Measurements from ENCODE around the gene YWHAE.
"Not testable (repeated sequence)": the region's sequence is repeated elsewhere in the genome, so short reads cannot be mapped to it uniquely, and the experiment has no call there.

The YWHAE gene

GRCh38 chr17:1414001-1414574 lies 14.1 kb upstream of the YWHAE start:
- TF ChIP-seq TAF1 (IDR thresholded peaks at IDR 0.05; ENCODE audit: low read depth, low read length) (no peak), PAX5 (IDR thresholded peaks at IDR 0.05; ENCODE audit: insufficient read depth, low read length, severe bottlenecking) (no peak), POLR2A (IDR thresholded peaks at IDR 0.05; ENCODE audit: low read depth, low read length) (no peak)
- peak; percentile 54 for FAIRE-seq

GRCh38 chr17:1413281-1413791 lies 13.3 kb upstream of the YWHAE start:
- no peak for DNase-seq (ENCODE audit: insufficient read length, low spot score)
- no peak for FAIRE-seq
- no peak for TF ChIP-seq POLR2AphosphoS5 (IDR thresholded peaks at IDR 0.05; ENCODE audit: low read depth, low read length)
- no peak for TF ChIP-seq POU2F2 (IDR thresholded peaks at IDR 0.05; ENCODE audit: low read depth, low read length)
- no peak for TF ChIP-seq PAX5 (IDR thresholded peaks at IDR 0.05; ENCODE audit: insufficient read depth, low read length, severe bottlenecking)
- no peak for TF ChIP-seq POLR2A (IDR thresholded peaks at IDR 0.05; ENCODE audit: low read depth, low read length)
- no peak for TF ChIP-seq SPI1 (IDR thresholded peaks at IDR 0.05; ENCODE audit: low read depth, low read length)
- no peak for TF ChIP-seq TAF1 (IDR thresholded peaks at IDR 0.05; ENCODE audit: low read depth, low read length)

More at GRCh38 chr17:1414001-1414574, 14.1 kb upstream of the YWHAE start:
- no peak for DNase-seq (ENCODE audit: insufficient read length, low spot score)

- no peak for DNase-seq (ENCODE audit: insufficient read length, low spot score)
- FAIRE-seq, result no peak
- TF ChIP-seq POLR2AphosphoS5 (IDR thresholded peaks at IDR 0.05; ENCODE audit: low read depth, low read length) (no peak), SPI1 (IDR thresholded peaks at IDR 0.05; ENCODE audit: low read depth, low read length) (no peak), PAX5 (IDR thresholded peaks at IDR 0.05; ENCODE audit: insufficient read depth, low read length, severe bottlenecking) (no peak), POLR2A (IDR thresholded peaks at IDR 0.05; ENCODE audit: low read depth, low read length) (no peak), TAF1 (IDR thresholded peaks at IDR 0.05; ENCODE audit: low read depth, low read length) (no peak), POU2F2 (IDR thresholded peaks at IDR 0.05; ENCODE audit: low read depth, low read length) (no peak)
Measured at GRCh38 chr17:1412185-1413110, 12.4 kb upstream of the YWHAE start.

- FAIRE-seq, result no peak
Measured at GRCh38 chr17:1402262-1402586, 2.2 kb upstream of the YWHAE start.

GRCh38 chr17:1398931-1399678 lies 917 bp downstream of the YWHAE start:
- FAIRE-seq (no peak), DNase-seq (ENCODE audit: insufficient read length, low spot score) (peak; percentile 41)
- no peak for TF ChIP-seq TAF1 (IDR thresholded peaks at IDR 0.05; ENCODE audit: low read depth, low read length)
- TF ChIP-seq POU2F2 (IDR thresholded peaks at IDR 0.05; ENCODE audit: low read depth, low read length), result no peak
- no peak for TF ChIP-seq PAX5 (IDR thresholded peaks at IDR 0.05; ENCODE audit: insufficient read depth, low read length, severe bottlenecking)
- TF ChIP-seq POLR2AphosphoS5 (IDR thresholded peaks at IDR 0.05; ENCODE audit: low read depth, low read length), result no peak
- no peak for TF ChIP-seq SPI1 (IDR thresholded peaks at IDR 0.05; ENCODE audit: low read depth, low read length)
- TF ChIP-seq POLR2A (IDR thresholded peaks at IDR 0.05; ENCODE audit: low read depth, low read length), result no peak; the same call in 1 of the 2 replicates

More at GRCh38 chr17:1402262-1402586, 2.2 kb upstream of the YWHAE start:
- DNase-seq (ENCODE audit: insufficient read length, low spot score), result no peak
- TF ChIP-seq POU2F2 (IDR thresholded peaks at IDR 0.05; ENCODE audit: low read depth, low read length), result no peak
- no peak for TF ChIP-seq POLR2A (IDR thresholded peaks at IDR 0.05; ENCODE audit: low read depth, low read length)
- no peak for TF ChIP-seq PAX5 (IDR thresholded peaks at IDR 0.05; ENCODE audit: insufficient read depth, low read length, severe bottlenecking)
- no peak for TF ChIP-seq SPI1 (IDR thresholded peaks at IDR 0.05; ENCODE audit: low read depth, low read length)
- TF ChIP-seq TAF1 (IDR thresholded peaks at IDR 0.05; ENCODE audit: low read depth, low read length), result no peak
- no peak for TF ChIP-seq POLR2AphosphoS5 (IDR thresholded peaks at IDR 0.05; ENCODE audit: low read depth, low read length)

- TF ChIP-seq PAX5 (IDR thresholded peaks at IDR 0.05; ENCODE audit: insufficient read depth, low read length, severe bottlenecking) (no peak), POLR2A (IDR thresholded peaks at IDR 0.05; ENCODE audit: low read depth, low read length) (no peak), POU2F2 (IDR thresholded peaks at IDR 0.05; ENCODE audit: low read depth, low read length) (no peak), POLR2AphosphoS5 (IDR thresholded peaks at IDR 0.05; ENCODE audit: low read depth, low read length) (no peak), TAF1 (IDR thresholded peaks at IDR 0.05; ENCODE audit: low read depth, low read length) (no peak), SPI1 (IDR thresholded peaks at IDR 0.05; ENCODE audit: low read depth, low read length) (no peak)
- FAIRE-seq (no peak), DNase-seq (ENCODE audit: insufficient read length, low spot score) (no peak)
Measured at GRCh38 chr17:1398028-1398427, 2.0 kb downstream of the YWHAE start.

GRCh38 chr17:1395876-1396665 lies 4.0 kb downstream of the YWHAE start:
- DNase-seq (ENCODE audit: insufficient read length, low spot score); FAIRE-seq: not testable (repeated sequence)

GRCh38 chr17:1391577-1391976 lies 8.4 kb downstream of the YWHAE start:
- no peak for DNase-seq (ENCODE audit: insufficient read length, low spot score)
- TF ChIP-seq POLR2A (IDR thresholded peaks at IDR 0.05; ENCODE audit: low read depth, low read length) (no peak), POU2F2 (IDR thresholded peaks at IDR 0.05; ENCODE audit: low read depth, low read length) (no peak), SPI1 (IDR thresholded peaks at IDR 0.05; ENCODE audit: low read depth, low read length) (no peak), POLR2AphosphoS5 (IDR thresholded peaks at IDR 0.05; ENCODE audit: low read depth, low read length) (no peak), TAF1 (IDR thresholded peaks at IDR 0.05; ENCODE audit: low read depth, low read length) (no peak), PAX5 (IDR thresholded peaks at IDR 0.05; ENCODE audit: insufficient read depth, low read length, severe bottlenecking) (no peak)
- no peak for FAIRE-seq

Data from GM12891 (cell line).